GM19455 (cell line): ENCODE measurements around the gene REX1BD.
"Not testable (repeated sequence)": the region's sequence is repeated elsewhere in the genome, so short reads cannot be mapped to it uniquely, and the experiment has no call there.

ENCODE experiments used
- ATAC-seq: cut with Tn5 transposase; IDR thresholded peaks from one replicate; pipeline ENCODE4 v1.9.1; 2021; ENCODE audit not compliant: unreplicated experiment

REX1BD gene

GRCh38 chr19:18576383-18576782 is 12.2 kb upstream of the REX1BD start:
- ATAC-seq: no peak

- no peak for ATAC-seq
Observed at GRCh38 chr19:18577365-18577914, 11.2 kb upstream of the REX1BD start.

GRCh38 chr19:18580311-18580710 is 8.3 kb upstream of the REX1BD start:
- no peak for ATAC-seq

- ATAC-seq: no peak
Observed at GRCh38 chr19:18586306-18586705, 2.3 kb upstream of the REX1BD start.

GRCh38 chr19:18587561-18587960 is 1.0 kb upstream of the REX1BD start:
- ATAC-seq: no peak

- ATAC-seq: peak; percentile 12
Observed at GRCh38 chr19:18587962-18588610, 512 bp upstream of the REX1BD start.

- ATAC-seq: peak; percentile 23
Observed at GRCh38 chr19:18589380-18590272, 1.0 kb downstream of the REX1BD start.

GRCh38 chr19:18590273-18591272 is 2.0 kb downstream of the REX1BD start:
- ATAC-seq: no peak

- ATAC-seq: no peak
Observed at GRCh38 chr19:18591735-18592385, 3.3 kb downstream of the REX1BD start.

- ATAC-seq: not testable (repeated sequence)
Observed at GRCh38 chr19:18592732-18593131, 4.1 kb downstream of the REX1BD start.

GRCh38 chr19:18593367-18594095 is 4.9 kb downstream of the REX1BD start:
- ATAC-seq: no peak

GRCh38 chr19:18594096-18594823 is 5.7 kb downstream of the REX1BD start:
- no peak for ATAC-seq

GRCh38 chr19:18594824-18595373 is 6.3 kb downstream of the REX1BD start:
- no peak for ATAC-seq

GRCh38 chr19:18595475-18595874 is 6.9 kb downstream of the REX1BD start:
- ATAC-seq: no peak

- no peak for ATAC-seq
Observed at GRCh38 chr19:18596752-18597157, 8.2 kb downstream of the REX1BD start.

- ATAC-seq: no peak
Observed at GRCh38 chr19:18597809-18598660, 9.4 kb downstream of the REX1BD start.

- no peak for ATAC-seq
Observed at GRCh38 chr19:18599485-18599884, 10.9 kb downstream of the REX1BD start.
